H1 (cell line): ENCODE measurements around the gene PCDH20. TPM values are rescaled to one million over a fixed set of nuclear protein-coding genes. Genes with fewer than 3 reads are reported as not detected.

Source experiments
- CTCF ChIA-PET: fragments of 300-600 bp; sonication (Branson Sonifier 250); formaldehyde crosslinking; loops from one replicate; lab custom pipeline; 2021; ENCODE audit not compliant: partially characterized antibody; lab: Charles Lee
- POLR2A ChIA-PET: fragments of 300-600 bp; sonication (Branson Sonifier 250); formaldehyde crosslinking; loops from one replicate; lab custom pipeline; 2021; ENCODE audit warnings: inconsistent platforms; ENCODE audit not compliant: partially characterized antibody; lab: Charles Lee
- DNase-seq, 2 experiments: peaks; one replicate each; pipeline versions ENCODE4 v3.0.0 to v3.0.0-alpha.2; 2010 to 2022; ENCODE audit warnings: low spot score in 2 of 2, low read depth in 1 of 2, mixed read lengths in 1 of 2
- FAIRE-seq: peaks from 2 replicates; lab custom pipeline; 2011; peaks lifted over from hg19 to GRCh38; lab: Jason Lieb, UNC
- H2AFZ ChIP-seq: 2 replicates; pipeline ENCODE4 v1.8.1; 2012; ENCODE audit warnings: low read length, inconsistent platforms
- H2AK5ac ChIP-seq: 2 replicates; pipeline ENCODE4 v1.6.1; 2013; ENCODE audit warnings: low read depth, low read length
- H2BK120ac ChIP-seq: replicated peaks from 2 replicates; pipeline ENCODE3; 2013; ENCODE audit warnings: low read depth, low read length, inconsistent platforms
- H2BK12ac ChIP-seq: 2 replicates; pipeline ENCODE4 v1.6.1; 2013; ENCODE audit warnings: low read depth, low read length
- H2BK15ac ChIP-seq: 2 replicates; pipeline ENCODE4 v1.6.1; 2013; ENCODE audit warnings: low read length
- H2BK20ac ChIP-seq: 2 replicates; pipeline ENCODE4 v1.6.1; 2013; ENCODE audit warnings: low read length
- H2BK5ac ChIP-seq: 2 replicates; pipeline ENCODE4 v1.6.1; 2013; ENCODE audit warnings: low read depth, low read length
- H3K14ac ChIP-seq: 2 replicates; pipeline ENCODE4 v1.6.1; 2013; ENCODE audit warnings: inconsistent platforms; ENCODE audit not compliant: insufficient read length
- H3K18ac ChIP-seq: 2 replicates; pipeline ENCODE4 v1.6.1; 2013; ENCODE audit warnings: low read length; ENCODE audit errors: extremely low read depth
- H3K23ac ChIP-seq: 2 replicates; pipeline ENCODE4 v1.6.1; 2013; ENCODE audit warnings: inconsistent platforms; ENCODE audit not compliant: insufficient read length
- H3K23me2 ChIP-seq: 2 replicates; pipeline ENCODE4 v1.6.1; 2013; ENCODE audit warnings: low read depth, low read length
- H3K27ac ChIP-seq: 2 replicates; pipeline ENCODE4 v1.6.1; 2011; ENCODE audit warnings: low read depth, low read length, inconsistent platforms
- H3K27me3 ChIP-seq, 4 experiments: replicated peaks in 1 of 4; 1 replicate in 1 of 4; 2 replicates in 3 of 4; pipeline versions ENCODE4 v1.6.1 to v1.8.1; 2011 to 2013; ENCODE audit warnings: low read length in 3 of 4, mild to moderate bottlenecking in 3 of 4, inconsistent platforms in 2 of 4, mixed read lengths in 2 of 4, moderate library complexity in 1 of 4; ENCODE audit not compliant: control insufficient read depth in 3 of 4, insufficient read depth in 3 of 4; ENCODE audit errors: extremely low read depth in 1 of 4
- H3K36me3 ChIP-seq, 4 experiments: 2 replicates each; pipeline versions ENCODE4 v1.6.1 to v1.8.1; 2011 to 2013; ENCODE audit warnings: mild to moderate bottlenecking in 4 of 4, low read length in 3 of 4, moderate library complexity in 2 of 4, control low read depth in 1 of 4, inconsistent platforms in 1 of 4; ENCODE audit not compliant: insufficient read depth in 4 of 4, control insufficient read depth in 2 of 4
- H3K4ac ChIP-seq: replicated peaks from 2 replicates; pipeline ENCODE3; 2013; ENCODE audit warnings: low read length, low read depth, mixed read lengths, inconsistent platforms; ENCODE audit not compliant: insufficient read length
- H3K4me1 ChIP-seq, 4 experiments: replicated peaks in 1 of 4; 1 replicate in 1 of 4; 2 replicates in 3 of 4; pipeline versions ENCODE4 v1.6.1 to v1.8.1; 2011 to 2013; ENCODE audit warnings: low read length in 3 of 4, inconsistent platforms in 2 of 4, mixed read lengths in 1 of 4; ENCODE audit not compliant: insufficient read depth in 4 of 4, control insufficient read depth in 3 of 4
- H3K4me2 ChIP-seq, 2 experiments: 2 replicates each; pipeline versions ENCODE4 v1.6.1 to v1.8.1; 2011 to 2013; ENCODE audit warnings: low read depth in 2 of 2, low read length in 2 of 2, control low read depth in 1 of 2, inconsistent platforms in 1 of 2, mild to moderate bottlenecking in 1 of 2; ENCODE audit not compliant: insufficient read depth in 1 of 2
- H3K4me3 ChIP-seq, 4 experiments: fragments of 200-600, 300-600 bp in 1 of 4; sonication (generic), shearing (Covaris generic), sonication (Bioruptor Twin) in 1 of 4; 2 replicates each; pipeline versions ENCODE4 v1.5.1 to v1.8.1; 2011 to 2016; ENCODE audit warnings: low read length in 4 of 4, low read depth in 3 of 4, control low read depth in 2 of 4, inconsistent platforms in 2 of 4, mild to moderate bottlenecking in 2 of 4, mixed read lengths in 1 of 4, moderate library complexity in 1 of 4; ENCODE audit not compliant: insufficient read depth in 2 of 4; ENCODE audit errors: extremely low read depth in 1 of 4
- H3K56ac ChIP-seq: replicated peaks from 2 replicates; pipeline ENCODE3; 2013; ENCODE audit warnings: low read depth, mild to moderate bottlenecking, mixed read lengths, low read length, inconsistent platforms; ENCODE audit not compliant: insufficient read length
- H3K79me1 ChIP-seq: 2 replicates; pipeline ENCODE4 v1.6.1; 2013; ENCODE audit warnings: low read depth, low read length, control low read depth
- H3K79me2 ChIP-seq, 2 experiments: 2 replicates each; pipeline versions ENCODE4 v1.6.1 to v1.8.1; 2012 to 2013; ENCODE audit warnings: low read length in 2 of 2, mild to moderate bottlenecking in 2 of 2, inconsistent platforms in 1 of 2; ENCODE audit not compliant: insufficient read depth in 2 of 2, control insufficient read depth in 1 of 2
- H3K9ac ChIP-seq, 4 experiments: replicated peaks in 1 of 4; 1 replicate in 1 of 4; 2 replicates in 3 of 4; pipeline versions ENCODE4 v1.6.1 to v1.8.1; 2011 to 2013; ENCODE audit warnings: low read depth in 3 of 4, low read length in 3 of 4, control low read depth in 2 of 4, mild to moderate bottlenecking in 2 of 4, moderate library complexity in 2 of 4, inconsistent platforms in 1 of 4; ENCODE audit errors: extremely low read depth in 1 of 4
- H3K9me3 ChIP-seq, 2 experiments: 2 replicates each; pipeline versions ENCODE4 v1.6.1 to v1.8.1; 2012 to 2013; ENCODE audit warnings: mild to moderate bottlenecking in 2 of 2, moderate library complexity in 2 of 2, control low read depth in 1 of 2, inconsistent platforms in 1 of 2, low read depth in 1 of 2, low read length in 1 of 2, mixed read lengths in 1 of 2; ENCODE audit not compliant: insufficient read depth in 2 of 2
- H4K20me1 ChIP-seq, 2 experiments: replicated peaks in 1 of 2; 2 replicates each; pipeline versions ENCODE3 to v1.8.1; 2011 to 2013; ENCODE audit warnings: inconsistent platforms in 2 of 2, low read length in 2 of 2, mild to moderate bottlenecking in 1 of 2; ENCODE audit not compliant: insufficient read depth in 2 of 2, control insufficient read depth in 1 of 2
- H4K5ac ChIP-seq: 2 replicates; pipeline ENCODE4 v1.6.1; 2013; ENCODE audit warnings: low read length, low read depth, mixed read lengths, inconsistent platforms; ENCODE audit not compliant: insufficient read length
- H4K8ac ChIP-seq: 2 replicates; pipeline ENCODE4 v1.8.0; 2013; ENCODE audit warnings: mild to moderate bottlenecking, moderate library complexity, low read length, inconsistent platforms; ENCODE audit not compliant: insufficient read depth; ENCODE audit errors: extremely low read depth
- H4K91ac ChIP-seq: replicated peaks from 2 replicates; pipeline ENCODE3; 2013; ENCODE audit warnings: low read length, mixed read lengths, inconsistent platforms; ENCODE audit not compliant: insufficient read length
- CBX8 ChIP-seq: fragments of 300-800, 300-1000 bp; sonication (generic); IDR thresholded peaks from 2 replicates; pipeline ENCODE4 v1.7.1; 2016; ENCODE audit warnings: low read depth, low read length, borderline replicate concordance
- CEBPB ChIP-seq: IDR thresholded peaks from 2 replicates; pipeline ENCODE4 v1.6.1; 2012; ENCODE audit warnings: low read depth, low read length
- CHD2 ChIP-seq: IDR thresholded peaks from 2 replicates; pipeline ENCODE4 v1.6.1; 2012; ENCODE audit warnings: low read length, improper control_type of control experiment
- CTBP2 ChIP-seq: IDR thresholded peaks from 2 replicates; pipeline ENCODE4 v1.7.0; 2011; ENCODE audit warnings: borderline replicate concordance, mild to moderate bottlenecking, moderate library complexity, mixed read lengths, low read length; ENCODE audit not compliant: insufficient read depth, insufficient read length
- HDAC6 ChIP-seq: IDR thresholded peaks from one replicate; pipeline ENCODE4 v1.7.1; 2012; ENCODE audit warnings: low read depth, mild to moderate bottlenecking, inconsistent platforms, low read length, moderate library complexity
- KDM4A ChIP-seq: IDR thresholded peaks from one replicate; pipeline ENCODE4 v1.7.1; 2012; ENCODE audit warnings: low read depth, mild to moderate bottlenecking, moderate library complexity, low read length, inconsistent platforms; ENCODE audit not compliant: severe bottlenecking
- MAFK ChIP-seq: IDR thresholded peaks from 2 replicates; pipeline ENCODE4 v1.6.1; 2012; ENCODE audit warnings: low read depth, mild to moderate bottlenecking, improper control_type of control experiment, low read length
- POU5F1 ChIP-seq: IDR thresholded peaks from 2 replicates; pipeline ENCODE4 v1.6.1; 2011; ENCODE audit warnings: low read depth, mild to moderate bottlenecking, low read length, moderate library complexity
- RAD21 ChIP-seq, 2 experiments: IDR thresholded peaks in 1 of 2; conservative IDR thresholded peaks in 1 of 2; 2 replicates each; pipeline ENCODE4 v1.6.1; 2011; ENCODE audit warnings: low read depth in 2 of 2, low read length in 2 of 2, improper control_type of control experiment in 1 of 2, inconsistent platforms in 1 of 2, mild to moderate bottlenecking in 1 of 2, moderate library complexity in 1 of 2
- SP4 ChIP-seq: IDR thresholded peaks from 2 replicates; pipeline ENCODE4 v1.6.1; 2012; ENCODE audit warnings: low read length, inconsistent platforms
- SRF ChIP-seq: IDR thresholded peaks from 2 replicates; pipeline ENCODE4 v1.6.1; 2011; ENCODE audit warnings: mild to moderate bottlenecking, low read depth, low read length, moderate library complexity
- TAF7 ChIP-seq: optimal IDR thresholded peaks from 2 replicates; pipeline ENCODE3; 2011; ENCODE audit warnings: low read depth, mild to moderate bottlenecking, inconsistent platforms, low read length, moderate library complexity, borderline replicate concordance
- TBP ChIP-seq: IDR thresholded peaks from 2 replicates; pipeline ENCODE4 v1.6.1; 2011; ENCODE audit warnings: low read depth, low read length, improper control_type of control experiment
- WGBS, 2 experiments: shearing (Covaris generic) in 1 of 2; methylation state at CpG; one replicate each; pipeline versions ENCODE4 v1.1.6 to v1.1.7; 2013 to 2015; ENCODE audit warnings: low lambda C conversion rate in 2 of 2, mixed read lengths in 2 of 2, inconsistent platforms in 1 of 2, low coverage in 1 of 2, missing lambda C conversion rate in 1 of 2; ENCODE audit not compliant: insufficient replicate concordance in 2 of 2, insufficient coverage in 1 of 2, insufficient read length in 1 of 2; ENCODE audit errors: extremely low coverage in 1 of 2, missing lambda C conversion rate in 1 of 2; 5-methylcytosine and 5-hydroxymethylcytosine counted together
- polyA plus RNA-seq, 7 experiments: library from polyadenylated mRNA; depleted of rRNA in 3 of 7; stranded (reverse) in 5 of 7; unstranded in 2 of 7; fragments of >200 nt in 5 of 7; fragments of 200-250 nt in 2 of 7; gene quantifications; 1 replicate in 5 of 7; 2 replicates in 1 of 7; 4 replicates in 1 of 7; pipeline versions ENCODE4 v1.2.1 to v1.2.3, GENCODE V29; 2011 to 2013; ENCODE audit warnings: missing spikeins in 2 of 7, mixed read lengths in 2 of 7
- total RNA-seq: library from RNA; stranded (reverse); fragmentation: NEBNext Ultra II Directional; extraction: Animal tissue kit (Norgen Biotek cat#: 25700); gene quantifications from 2 replicates; pipeline ENCODE4 v1.2.1, GENCODE V29; 2021
- TF ChIP-seq, protein P1 (sequence below): IDR thresholded peaks from 2 replicates; pipeline ENCODE4 v1.6.1; 2011; ENCODE audit warnings: low read length, improper control_type of control experiment

The PCDH20 gene
- total and polyA plus RNA-seq, 2 of the 8 experiments (the other 6 are each of a cell fraction or from before 2014, with no cell fraction given): 0.65 to 2.2 TPM

DNA sequence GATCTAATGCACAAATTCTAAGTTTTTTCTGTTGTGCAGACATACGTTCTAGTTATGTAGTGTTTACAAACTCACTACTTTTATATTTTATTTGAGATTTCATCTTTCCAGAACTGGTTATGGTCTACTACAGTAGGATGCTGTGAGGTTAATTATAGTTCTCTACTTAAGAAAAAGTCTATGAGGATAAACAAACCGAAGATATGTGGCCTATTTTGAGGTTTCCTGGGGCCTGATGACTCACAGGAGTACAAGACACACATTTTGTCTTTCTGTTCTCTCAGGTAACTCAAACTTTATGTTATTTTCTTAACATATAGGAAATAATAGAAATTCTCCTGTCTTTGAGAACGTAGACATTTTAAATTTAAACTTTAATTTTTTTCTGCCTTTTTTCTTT is 45.1 kb downstream of the PCDH20 start:
- H3K27ac ChIP-seq: no peak overlapping the region
- DNase-seq (no peak), FAIRE-seq (no peak)
- H2BK15ac ChIP-seq: no peak overlapping the region
- H3K4me1 ChIP-seq: no peaks in the 10 kb centered on the region; a peak in 1 of 7 replicates
- H3K9ac ChIP-seq: no peak overlapping the region
- H3K36me3 ChIP-seq: no peaks in the 10 kb centered on the region
- H3K23ac ChIP-seq: no peak overlapping the region
- no peak overlapping the region for H3K4me3 ChIP-seq
- ChIA-PET POLR2A (no interaction called here), CTCF (no interaction called here)
- WGBS, 2 experiments: 91% methylated on average over 3 of the region's 3 CpGs; no CpG with 5 or more reads in 1 of the 2 experiments
- H4K20me1 ChIP-seq: no peaks in the 10 kb centered on the region
- no peak overlapping the region for H2BK5ac ChIP-seq
- no peak overlapping the region for H3K14ac ChIP-seq
- H3K79me1 ChIP-seq: no peaks in the 10 kb centered on the region
- H3K27me3 ChIP-seq: no peaks in the 10 kb centered on the region
- H2BK12ac ChIP-seq: no peak overlapping the region
- no peak overlapping the region for H4K91ac ChIP-seq
- H2BK20ac ChIP-seq: no peak overlapping the region
- no peaks in the 10 kb centered on the region for H3K23me2 ChIP-seq
- no peak overlapping the region for H2AFZ ChIP-seq
- no peak overlapping the region for H3K4me2 ChIP-seq
- no peak overlapping the region for H4K5ac ChIP-seq
- H4K8ac ChIP-seq: no peak overlapping the region
- H3K56ac ChIP-seq: no peak overlapping the region
- H2AK5ac ChIP-seq: no peak overlapping the region
- no peaks in the 10 kb centered on the region for H3K9me3 ChIP-seq
- no peak overlapping the region for H2BK120ac ChIP-seq
- H3K79me2 ChIP-seq: no peaks in the 10 kb centered on the region
- no peak overlapping the region for H3K4ac ChIP-seq
- no peak overlapping the region for H3K18ac ChIP-seq
- TF ChIP-seq HDAC6 (no peak), POU5F1 (no peak), SP4 (no peak), CHD2 (no peak), MAFK (no peak), CTBP2 (no peak), CEBPB (no peak), CBX8 (no peak), SRF (no peak), RAD21 (IDR thresholded peaks at IDR 0.05 in 1 of 2, conservative IDR thresholded peaks at IDR 0.05 in 1 of 2; ENCODE audit: low read depth in 2 of 2, low read length in 2 of 2) (no peak), KDM4A (no peak), TAF7 (no peak), TBP (no peak)
- TF ChIP-seq, protein P1, sequence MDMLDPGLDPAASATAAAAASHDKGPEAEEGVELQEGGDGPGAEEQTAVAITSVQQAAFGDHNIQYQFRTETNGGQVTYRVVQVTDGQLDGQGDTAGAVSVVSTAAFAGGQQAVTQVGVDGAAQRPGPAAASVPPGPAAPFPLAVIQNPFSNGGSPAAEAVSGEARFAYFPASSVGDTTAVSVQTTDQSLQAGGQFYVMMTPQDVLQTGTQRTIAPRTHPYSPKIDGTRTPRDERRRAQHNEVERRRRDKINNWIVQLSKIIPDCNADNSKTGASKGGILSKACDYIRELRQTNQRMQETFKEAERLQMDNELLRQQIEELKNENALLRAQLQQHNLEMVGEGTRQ: no peak
